ENCODE measurements around the gene IER2.

DNA sequence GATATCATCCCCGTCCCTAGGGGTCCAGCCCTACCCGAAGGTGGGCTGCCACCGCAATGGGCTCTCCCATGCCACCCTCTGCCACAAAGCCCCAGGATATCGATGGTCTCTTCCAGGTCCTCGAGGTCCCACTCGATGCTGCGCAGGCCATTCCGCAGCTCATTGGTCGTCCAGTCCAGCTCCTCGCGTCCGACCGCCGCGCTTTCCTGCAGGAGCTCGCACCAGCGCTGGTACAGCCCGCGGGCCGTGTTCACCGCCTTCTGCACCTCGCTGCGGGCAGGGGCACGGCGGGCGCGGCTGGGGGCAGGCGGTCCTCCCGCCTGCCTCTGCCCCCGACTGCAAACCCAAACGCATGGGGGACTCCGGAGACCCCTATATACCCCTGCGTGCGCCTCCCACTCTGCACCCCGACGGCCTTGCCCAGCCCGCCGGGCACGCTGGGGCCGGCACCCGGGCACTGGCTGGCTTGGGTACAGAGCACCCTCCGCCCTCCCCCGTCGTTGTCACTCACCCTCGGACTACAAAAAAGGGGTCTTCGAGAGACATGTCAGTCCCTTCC, 504 bp upstream of the IER2 start:
- TF ChIP-seq, protein P1, sequence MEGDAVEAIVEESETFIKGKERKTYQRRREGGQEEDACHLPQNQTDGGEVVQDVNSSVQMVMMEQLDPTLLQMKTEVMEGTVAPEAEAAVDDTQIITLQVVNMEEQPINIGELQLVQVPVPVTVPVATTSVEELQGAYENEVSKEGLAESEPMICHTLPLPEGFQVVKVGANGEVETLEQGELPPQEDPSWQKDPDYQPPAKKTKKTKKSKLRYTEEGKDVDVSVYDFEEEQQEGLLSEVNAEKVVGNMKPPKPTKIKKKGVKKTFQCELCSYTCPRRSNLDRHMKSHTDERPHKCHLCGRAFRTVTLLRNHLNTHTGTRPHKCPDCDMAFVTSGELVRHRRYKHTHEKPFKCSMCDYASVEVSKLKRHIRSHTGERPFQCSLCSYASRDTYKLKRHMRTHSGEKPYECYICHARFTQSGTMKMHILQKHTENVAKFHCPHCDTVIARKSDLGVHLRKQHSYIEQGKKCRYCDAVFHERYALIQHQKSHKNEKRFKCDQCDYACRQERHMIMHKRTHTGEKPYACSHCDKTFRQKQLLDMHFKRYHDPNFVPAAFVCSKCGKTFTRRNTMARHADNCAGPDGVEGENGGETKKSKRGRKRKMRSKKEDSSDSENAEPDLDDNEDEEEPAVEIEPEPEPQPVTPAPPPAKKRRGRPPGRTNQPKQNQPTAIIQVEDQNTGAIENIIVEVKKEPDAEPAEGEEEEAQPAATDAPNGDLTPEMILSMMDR (IDR thresholded peaks at IDR 0.05 in 4 of 5, conservative IDR thresholded peaks at IDR 0.05 in 1 of 5), result no peak
- no peak for TF ChIP-seq POLR2A (IDR thresholded peaks at IDR 0.05)
